GM12864 (cell line): Measurements from ENCODE around the gene OOSP3.
A peak's percentile ranks its signal among the peaks of the same experiment; 100 is the strongest.

ENCODE experiments used
- DNase-seq: peaks from one replicate; pipeline ENCODE4 v3.0.0-alpha.2; 2011; ENCODE audit warnings: low read depth
- H3K4me3 ChIP-seq: 2 replicates; pipeline ENCODE4 v1.5.1; 2011; ENCODE audit warnings: mild to moderate bottlenecking, low read depth, low read length, control low read depth
- TF ChIP-seq, protein P1 (sequence below): IDR thresholded peaks from 2 replicates; pipeline ENCODE4 v1.5.1; 2011; ENCODE audit warnings: low read depth, mild to moderate bottlenecking, moderate library complexity, low read length, control low read depth, inconsistent platforms; ENCODE audit errors: missing control alignments

Gene OOSP3

DNA sequence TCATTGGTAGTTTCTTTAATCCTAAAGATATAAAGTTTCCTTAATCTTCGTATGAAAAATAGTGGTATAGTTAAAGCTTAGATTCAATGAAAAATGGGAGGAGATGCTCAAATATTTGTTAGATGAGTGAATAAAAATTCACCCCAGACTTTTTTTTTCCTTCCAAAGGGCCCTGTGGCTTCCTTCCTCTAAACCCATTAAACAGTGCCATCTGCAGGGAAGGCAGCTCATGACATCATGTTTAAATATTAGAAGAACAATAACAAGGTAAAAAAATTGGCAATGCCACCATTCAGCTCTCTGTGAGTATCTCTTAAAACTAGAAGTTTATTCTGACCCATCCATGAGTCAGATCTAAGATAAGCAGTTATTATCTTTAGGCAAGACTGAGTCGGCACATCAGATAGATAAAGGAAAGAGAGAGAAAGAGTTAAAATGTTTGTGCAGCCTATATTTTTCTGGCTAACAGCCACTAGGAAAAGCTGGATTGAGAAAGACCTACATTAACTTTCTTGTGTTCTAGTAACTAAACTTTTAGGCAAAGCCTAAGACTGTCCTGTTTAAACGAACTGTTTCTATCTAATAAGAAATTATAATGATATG is 40.5 kb downstream of the OOSP3 start:
- TF ChIP-seq, protein P1, sequence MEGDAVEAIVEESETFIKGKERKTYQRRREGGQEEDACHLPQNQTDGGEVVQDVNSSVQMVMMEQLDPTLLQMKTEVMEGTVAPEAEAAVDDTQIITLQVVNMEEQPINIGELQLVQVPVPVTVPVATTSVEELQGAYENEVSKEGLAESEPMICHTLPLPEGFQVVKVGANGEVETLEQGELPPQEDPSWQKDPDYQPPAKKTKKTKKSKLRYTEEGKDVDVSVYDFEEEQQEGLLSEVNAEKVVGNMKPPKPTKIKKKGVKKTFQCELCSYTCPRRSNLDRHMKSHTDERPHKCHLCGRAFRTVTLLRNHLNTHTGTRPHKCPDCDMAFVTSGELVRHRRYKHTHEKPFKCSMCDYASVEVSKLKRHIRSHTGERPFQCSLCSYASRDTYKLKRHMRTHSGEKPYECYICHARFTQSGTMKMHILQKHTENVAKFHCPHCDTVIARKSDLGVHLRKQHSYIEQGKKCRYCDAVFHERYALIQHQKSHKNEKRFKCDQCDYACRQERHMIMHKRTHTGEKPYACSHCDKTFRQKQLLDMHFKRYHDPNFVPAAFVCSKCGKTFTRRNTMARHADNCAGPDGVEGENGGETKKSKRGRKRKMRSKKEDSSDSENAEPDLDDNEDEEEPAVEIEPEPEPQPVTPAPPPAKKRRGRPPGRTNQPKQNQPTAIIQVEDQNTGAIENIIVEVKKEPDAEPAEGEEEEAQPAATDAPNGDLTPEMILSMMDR = peak; percentile 41
- H3K4me3 ChIP-seq = no peak overlapping the region
- no peak for DNase-seq

GRCh38 chr11:59923813-59924212 is 45.2 kb downstream of the OOSP3 start:
- TF ChIP-seq, protein P1 = no peak
- no peak for DNase-seq
- H3K4me3 ChIP-seq = no peak overlapping the region

- no peak overlapping the region for H3K4me3 ChIP-seq
- TF ChIP-seq, protein P1 = no peak
- no peak for DNase-seq
Observed at GRCh38 chr11:59931688-59932087, 53.1 kb downstream of the OOSP3 start.

DNA sequence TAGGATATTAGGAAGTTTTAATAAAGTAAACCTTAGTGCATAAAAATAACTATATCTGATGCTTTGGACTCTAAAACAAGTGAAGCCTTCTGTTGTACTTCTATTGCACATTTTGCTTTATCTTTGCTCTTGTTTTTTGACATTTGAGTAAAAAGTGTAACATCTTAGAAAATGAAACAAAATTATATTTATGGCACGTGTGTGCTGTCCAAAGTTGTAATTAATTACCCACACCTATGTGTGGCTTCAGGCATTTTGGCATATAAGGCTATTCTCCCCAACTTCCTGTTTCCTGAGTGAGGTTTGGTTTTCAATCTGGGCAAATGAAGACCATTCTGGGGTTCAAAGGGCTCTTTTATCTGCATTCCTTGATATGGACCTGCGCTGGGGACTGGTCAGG is 59.5 kb downstream of the OOSP3 start, which contains the start of gene OOSP1:
OOSP1 (plus strand) TSS at position 301 of the 400 bp plus-strand sequence; CDS start at position 324, 23 bp downstream.
- DNase-seq = no peak
- TF ChIP-seq, protein P1 = no peak
- no peak within 1 kb of the TSS for H3K4me3 ChIP-seq

DNA sequence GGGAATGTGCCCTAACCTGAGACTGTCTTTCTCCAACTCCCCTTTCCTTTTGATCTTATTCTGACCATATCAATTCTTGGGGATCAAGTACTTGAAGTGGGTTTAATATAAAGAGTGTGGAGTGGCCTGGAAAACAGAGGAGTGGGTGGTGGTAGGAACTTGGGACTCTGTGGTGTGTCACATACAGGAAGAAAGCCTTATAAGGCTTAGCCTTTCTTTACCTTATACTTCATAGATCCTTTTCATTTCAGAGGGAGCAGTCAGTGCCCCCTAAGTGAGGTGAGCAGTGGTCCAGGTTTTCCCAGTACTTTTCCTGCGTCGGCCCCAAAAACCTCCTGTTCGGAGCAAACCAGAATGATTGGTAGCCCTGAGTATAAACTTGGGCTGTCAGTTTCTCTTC is 60.1 kb downstream of the OOSP3 start:
- DNase-seq = no peak
- TF ChIP-seq, protein P1 = no peak
- no peak overlapping the region for H3K4me3 ChIP-seq

DNA sequence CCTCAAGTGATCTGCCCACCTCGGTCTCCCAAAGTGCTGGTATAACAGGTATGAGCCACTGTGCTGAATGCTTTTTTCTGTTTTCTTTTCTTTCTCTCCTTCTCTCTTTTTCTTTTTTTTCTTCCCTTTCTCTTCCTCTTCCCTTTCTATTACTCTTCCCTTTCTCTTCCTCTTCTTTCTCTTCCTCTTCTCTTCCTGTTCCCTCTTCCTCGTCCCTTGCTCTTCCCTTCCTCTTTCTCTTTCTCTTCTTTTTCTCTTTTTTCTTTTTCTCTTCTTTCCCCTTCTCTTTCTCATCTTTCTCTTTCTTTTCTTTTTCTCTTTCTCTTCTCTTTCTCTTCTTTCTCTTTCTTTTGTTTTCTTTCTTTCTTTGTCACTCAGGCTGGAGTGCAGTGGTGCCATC is 60.9 kb downstream of the OOSP3 start:
- no peak for DNase-seq
- no peak overlapping the region for H3K4me3 ChIP-seq
- TF ChIP-seq, protein P1 = no peak

GRCh38 chr11:59941091-59941490 is 62.5 kb downstream of the OOSP3 start:
- TF ChIP-seq, protein P1 = no peak
- no peak overlapping the region for H3K4me3 ChIP-seq
- no peak for DNase-seq
